HG03280 (cell line): ENCODE results near the gene HIPK2.

ENCODE experiments used
- ATAC-seq: cut with Tn5 transposase; IDR thresholded peaks from one replicate; pipeline ENCODE4 v1.9.1; 2021; ENCODE audit warnings: mild to moderate bottlenecking, moderate library complexity; ENCODE audit not compliant: unreplicated experiment

The HIPK2 gene

DNA sequence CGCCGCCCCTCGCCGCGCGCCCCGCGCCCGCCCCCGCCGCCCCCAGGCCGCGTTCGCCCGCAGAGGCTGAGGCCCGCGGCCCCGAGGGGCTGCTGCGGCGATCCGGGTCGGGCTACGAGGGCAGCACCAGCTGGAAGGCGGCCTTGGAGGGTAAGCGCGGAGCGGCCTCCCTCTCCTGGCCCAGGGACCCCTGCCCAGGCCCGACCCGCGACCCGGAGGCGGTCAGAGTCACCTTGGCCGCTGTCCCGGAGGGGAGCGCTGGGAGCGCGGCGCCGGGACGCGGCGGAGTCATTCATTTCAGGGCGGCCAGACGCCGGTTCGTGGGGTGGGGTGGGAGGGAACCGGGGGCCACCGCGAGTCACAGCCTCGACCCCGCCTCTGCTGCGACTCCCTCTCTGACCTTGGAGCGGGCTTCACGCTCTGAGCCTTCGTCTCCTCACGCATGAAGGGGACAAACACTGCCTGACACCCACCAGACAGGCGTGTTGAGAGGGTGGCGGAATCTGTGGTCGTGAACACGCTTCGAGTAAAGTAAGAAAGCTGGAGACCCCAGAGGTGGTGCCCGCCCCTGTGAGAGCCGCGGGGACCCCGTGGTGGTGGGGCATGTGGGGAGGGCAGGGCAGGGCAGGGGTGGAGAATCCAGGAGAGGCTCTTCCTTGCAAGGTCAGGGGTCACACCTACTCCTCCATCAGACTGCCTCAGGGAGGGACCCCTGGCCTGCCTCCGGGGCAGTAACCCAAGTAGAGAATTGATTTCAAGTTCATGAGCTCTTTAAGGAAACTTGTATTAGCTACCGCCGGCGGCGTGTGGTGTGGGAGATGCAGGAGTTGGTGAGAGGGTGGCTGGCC, 253.6 kb downstream of the HIPK2 start:
- no peak for ATAC-seq

GRCh38 chr7:139523199-139523941, 254.4 kb downstream of the HIPK2 start, which contains the start of gene CLEC2L:
CLEC2L (plus strand) TSS chr7:139523685; CDS start chr7:139523928, 243 bp downstream.
- ATAC-seq = no peak

GRCh38 chr7:139522830-139523198, 255.0 kb downstream of the HIPK2 start:
- ATAC-seq = no peak

GRCh38 chr7:139521439-139521838, 256.4 kb downstream of the HIPK2 start:
- no peak for ATAC-seq

GRCh38 chr7:139515266-139515665, 262.5 kb downstream of the HIPK2 start:
- ATAC-seq = no peak
